GM12891 (cell line): ENCODE results near the gene SCN8A.

ENCODE experiments used
- PAX5 ChIP-seq: IDR thresholded peaks from 2 replicates; pipeline ENCODE4 v1.6.1; 2011; ENCODE audit warnings: low read length, moderate library complexity, mild to moderate bottlenecking; ENCODE audit not compliant: insufficient read depth, severe bottlenecking
- POLR2A ChIP-seq: IDR thresholded peaks from 2 replicates; pipeline ENCODE4 v1.6.1; 2011; ENCODE audit warnings: low read depth, low read length, control low read depth
- POLR2AphosphoS5 ChIP-seq: IDR thresholded peaks from 2 replicates; pipeline ENCODE4 v1.6.1; 2011; ENCODE audit warnings: low read depth, low read length, control low read depth
- POU2F2 ChIP-seq: IDR thresholded peaks from 2 replicates; pipeline ENCODE4 v1.6.1; 2011; ENCODE audit warnings: low read depth, mild to moderate bottlenecking, control low read depth, low read length, moderate library complexity
- SPI1 ChIP-seq: IDR thresholded peaks from 2 replicates; pipeline ENCODE4 v1.6.1; 2011; ENCODE audit warnings: low read depth, low read length, control low read depth
- TAF1 ChIP-seq: IDR thresholded peaks from 2 replicates; pipeline ENCODE4 v1.6.1; 2011; ENCODE audit warnings: low read depth, low read length, control low read depth

- TF ChIP-seq POLR2AphosphoS5 (no peak), POLR2A (no peak), TAF1 (no peak), SPI1 (no peak), POU2F2 (no peak), PAX5 (no peak)
These were observed 153.9 kb downstream of the SCN8A start for GRCh38 chr12:51744957-51745356.
